ENCODE data around the gene ATPAF1. TPM values are rescaled to one million over a fixed set of nuclear protein-coding genes. Genes with fewer than 3 reads are reported as not detected.
A peak's percentile ranks its signal among the peaks of the same experiment; 100 is the strongest.

The ATPAF1 gene
- total and polyA plus RNA-seq, 7 donors = 60.9 to 156 (median 100) TPM

- Histone ChIP-seq H3K27ac (no peak overlapping the region), H3K4me1 (peaks cover 4% of the 10 kb centered on the region), H3K27me3 (ENCODE audit: insufficient read depth in 3 of 3, low read length in 2 of 3) (no peaks in the 10 kb centered on the region), H3K36me3 (ENCODE audit: insufficient read depth in 1 of 2, low read depth in 1 of 2) (peaks cover 8 to 83% of the 10 kb centered on the region in 2 donors), H3K4me3 (no peak overlapping the region), H3K9me3 (no peaks in the 10 kb centered on the region)
- intact Hi-C loops (cut with DNase I) = no loop called here
- ATAC-seq (no peak), DNase-seq (no peak)
- WGBS, 3 donors = 98 to 99% (median 98%) methylated on average over 2 of the region's 2 CpGs
- no peak for TF ChIP-seq CTCF (IDR thresholded peaks at IDR 0.05)
These were observed 33.0 kb downstream of the ATPAF1 start for GRCh38 chr1:46635205-46635604.

GRCh38 chr1:46630719-46631118, 37.4 kb downstream of the ATPAF1 start:
- Histone ChIP-seq H3K4me3 (no peak overlapping the region), H3K9me3 (no peaks in the 10 kb centered on the region), H3K4me1 (no peaks in the 10 kb centered on the region), H3K36me3 (ENCODE audit: insufficient read depth in 1 of 2, low read depth in 1 of 2) (peaks cover 8 to 67% of the 10 kb centered on the region in 2 donors), H3K27ac (no peak overlapping the region), H3K27me3 (ENCODE audit: insufficient read depth in 3 of 3, low read length in 2 of 3) (no peaks in the 10 kb centered on the region)
- DNase-seq (no peak), ATAC-seq (no peak)
- TF ChIP-seq CTCF (IDR thresholded peaks at IDR 0.05) = no peak
- intact Hi-C loops (cut with DNase I) = no loop called here
- 81 to 85% (median 81%) methylated on average over 2 of the region's 2 CpGs for WGBS, 3 donors

GRCh38 chr1:46623743-46624644, 44.2 kb downstream of the ATPAF1 start:
- DNase-seq = no peak
- Histone ChIP-seq H3K36me3 (ENCODE audit: insufficient read depth in 1 of 2, low read depth in 1 of 2) (peaks cover 0 to 4% of the 10 kb centered on the region in 2 donors), H3K4me3 (no peak overlapping the region), H3K27ac (no peak overlapping the region), H3K9me3 (no peaks in the 10 kb centered on the region), H3K4me1 (no peaks in the 10 kb centered on the region), H3K27me3 (ENCODE audit: insufficient read depth in 3 of 3, low read length in 2 of 3) (no peaks in the 10 kb centered on the region)
- WGBS, 3 donors = 56 to 73% (median 58%) methylated on average over 4 of the region's 4 CpGs
- intact Hi-C loops (cut with DNase I) = loop anchor here (2.0 to 5.0 kb wide), 2 partner anchors 43 to 101 kb away; partner anchors contain the start of gene ATPAF1 (in 1 of the 2)
- no peak for TF ChIP-seq CTCF (IDR thresholded peaks at IDR 0.05)
- no peak for ATAC-seq

- ATAC-seq (peak; percentile 59 to 82 (median 68)), DNase-seq (no peak)
- no peaks in the 10 kb centered on the region for H3K36me3 ChIP-seq (ENCODE audit: insufficient read depth in 1 of 2, low read depth in 1 of 2)
- peak; percentile 51 for TF ChIP-seq CTCF (IDR thresholded peaks at IDR 0.05)
- H3K9me3 ChIP-seq = no peaks in the 10 kb centered on the region
- intact Hi-C loops (cut with DNase I) = loop anchor here in 1 of 2 donors (1.0 to 5.0 kb wide), 2 partner anchors 45 to 103 kb away; partner anchors contain the start of gene ATPAF1
- H3K4me1 ChIP-seq = peaks cover under 1% of the 10 kb centered on the region
- H3K27me3 ChIP-seq (ENCODE audit: insufficient read depth in 3 of 3, low read length in 2 of 3) = no peaks in the 10 kb centered on the region
- H3K27ac ChIP-seq = no peak overlapping the region
- no peak overlapping the region for H3K4me3 ChIP-seq
- 34 to 69% (median 54%) methylated on average over 3 of the region's 3 CpGs for WGBS, 3 donors
These were observed 45.8 kb downstream of the ATPAF1 start for GRCh38 chr1:46622344-46622743.

All from psoas muscle (tissue), 8 donors.